ENCODE data around the gene ZFYVE27.

GRCh38 chr10:97759158-97759887 lies 22.4 kb downstream of the ZFYVE27 start:
- TF ChIP-seq, protein P1, sequence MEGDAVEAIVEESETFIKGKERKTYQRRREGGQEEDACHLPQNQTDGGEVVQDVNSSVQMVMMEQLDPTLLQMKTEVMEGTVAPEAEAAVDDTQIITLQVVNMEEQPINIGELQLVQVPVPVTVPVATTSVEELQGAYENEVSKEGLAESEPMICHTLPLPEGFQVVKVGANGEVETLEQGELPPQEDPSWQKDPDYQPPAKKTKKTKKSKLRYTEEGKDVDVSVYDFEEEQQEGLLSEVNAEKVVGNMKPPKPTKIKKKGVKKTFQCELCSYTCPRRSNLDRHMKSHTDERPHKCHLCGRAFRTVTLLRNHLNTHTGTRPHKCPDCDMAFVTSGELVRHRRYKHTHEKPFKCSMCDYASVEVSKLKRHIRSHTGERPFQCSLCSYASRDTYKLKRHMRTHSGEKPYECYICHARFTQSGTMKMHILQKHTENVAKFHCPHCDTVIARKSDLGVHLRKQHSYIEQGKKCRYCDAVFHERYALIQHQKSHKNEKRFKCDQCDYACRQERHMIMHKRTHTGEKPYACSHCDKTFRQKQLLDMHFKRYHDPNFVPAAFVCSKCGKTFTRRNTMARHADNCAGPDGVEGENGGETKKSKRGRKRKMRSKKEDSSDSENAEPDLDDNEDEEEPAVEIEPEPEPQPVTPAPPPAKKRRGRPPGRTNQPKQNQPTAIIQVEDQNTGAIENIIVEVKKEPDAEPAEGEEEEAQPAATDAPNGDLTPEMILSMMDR (IDR thresholded peaks at IDR 0.05; ENCODE audit: low read depth, low read length) = peak; percentile 50; the same call in 1 of the 2 replicates
- no peak for TF ChIP-seq EZH2phosphoT487 (IDR thresholded peaks at IDR 0.05; ENCODE audit: low read depth)
